Measurements from ENCODE around the gene ENTREP3.
"Not testable (repeated sequence)": the region's sequence is repeated elsewhere in the genome, so short reads cannot be mapped to it uniquely, and the experiment has no call there.

The ENTREP3 gene

GRCh38 chr1:155236451-155236850, 18.8 kb downstream of the ENTREP3 start:
- no peak for TF ChIP-seq ZFX (IDR thresholded peaks at IDR 0.05)
- TF ChIP-seq CTCF (conservative IDR thresholded peaks at IDR 0.05): no peak
- no peak overlapping the region for H3K27ac ChIP-seq

- H3K27ac ChIP-seq: not testable (repeated sequence)
Measured at GRCh38 chr1:155235375-155235774, 19.9 kb downstream of the ENTREP3 start.

- not testable (repeated sequence) for H3K27ac ChIP-seq
Measured at GRCh38 chr1:155233502-155233901, 21.8 kb downstream of the ENTREP3 start.

GRCh38 chr1:155232001-155232978, 23.0 kb downstream of the ENTREP3 start:
- H3K27ac ChIP-seq: not testable (repeated sequence)

GRCh38 chr1:155231302-155231701, 24.0 kb downstream of the ENTREP3 start:
- not testable (repeated sequence) for H3K27ac ChIP-seq

GRCh38 chr1:155228096-155228427, 27.2 kb downstream of the ENTREP3 start:
- H3K27ac ChIP-seq: peak overlapping the region; percentile 80
- no peak for TF ChIP-seq ZFX (IDR thresholded peaks at IDR 0.05)
- TF ChIP-seq CTCF (conservative IDR thresholded peaks at IDR 0.05): no peak

GRCh38 chr1:155227261-155228095, 27.8 kb downstream of the ENTREP3 start:
- H3K27ac ChIP-seq: peak overlapping the region; percentile 80
- TF ChIP-seq ZFX (IDR thresholded peaks at IDR 0.05): no peak
- no peak for TF ChIP-seq CTCF (conservative IDR thresholded peaks at IDR 0.05)

GRCh38 chr1:155226910-155227260, 28.4 kb downstream of the ENTREP3 start:
- no peak for TF ChIP-seq ZFX (IDR thresholded peaks at IDR 0.05)
- no peak; the same call in 1 of the 2 replicates for TF ChIP-seq CTCF (conservative IDR thresholded peaks at IDR 0.05)

GRCh38 chr1:155226188-155226909, 28.9 kb downstream of the ENTREP3 start:
- TF ChIP-seq ZFX (IDR thresholded peaks at IDR 0.05) (no peak), CTCF (conservative IDR thresholded peaks at IDR 0.05) (peak; percentile 70)

More at GRCh38 chr1:155226910-155227260, 28.4 kb downstream of the ENTREP3 start:
- H3K27ac ChIP-seq: peak overlapping the region; percentile 80

GRCh38 chr1:155225404-155225759, 29.9 kb downstream of the ENTREP3 start:
- peak overlapping the region; percentile 80; the same call in 1 of the 2 replicates for H3K27ac ChIP-seq

More at GRCh38 chr1:155226188-155226909, 28.9 kb downstream of the ENTREP3 start:
- H3K27ac ChIP-seq: peak overlapping the region; percentile 80

Measured in C4-2B (cell line).